Astrocyte (in vitro differentiated cells and primary cell): ENCODE data around the gene RNF125.

Experiments used
- EZH2 ChIP-seq: IDR thresholded peaks from 2 replicates; pipeline ENCODE4 v1.6.1; 2012; ENCODE audit warnings: mild to moderate bottlenecking, low read length, inconsistent platforms; ENCODE audit not compliant: insufficient read depth
- TF ChIP-seq, protein P1 (sequence below): IDR thresholded peaks from 2 replicates; pipeline ENCODE4 v1.5.1; 2011; ENCODE audit warnings: low read depth, mild to moderate bottlenecking, inconsistent platforms, low read length, moderate library complexity; ENCODE audit not compliant: insufficient read depth

DNA sequence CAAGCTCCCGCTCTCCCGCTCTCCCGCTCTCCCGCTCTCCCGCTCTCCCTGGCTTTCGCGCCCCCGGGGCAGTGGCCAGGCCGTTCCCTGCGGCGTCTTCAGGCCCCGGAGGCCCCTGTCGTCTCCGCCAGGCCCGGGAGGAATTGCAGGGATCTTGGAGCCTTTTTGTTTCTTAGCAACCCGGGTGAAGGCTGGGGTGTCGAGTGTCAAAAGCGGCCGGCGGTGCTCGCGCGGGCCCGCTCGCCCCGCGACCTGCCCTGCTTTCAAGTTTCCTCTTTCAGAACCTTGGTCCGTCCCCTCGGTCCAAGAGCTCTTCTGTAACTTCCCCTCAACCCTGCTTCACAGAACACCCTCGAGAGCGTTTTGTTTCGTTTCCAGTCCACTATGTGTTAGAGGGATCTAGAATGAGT, 74.5 kb downstream of the RNF125 start:
- TF ChIP-seq, protein P1, sequence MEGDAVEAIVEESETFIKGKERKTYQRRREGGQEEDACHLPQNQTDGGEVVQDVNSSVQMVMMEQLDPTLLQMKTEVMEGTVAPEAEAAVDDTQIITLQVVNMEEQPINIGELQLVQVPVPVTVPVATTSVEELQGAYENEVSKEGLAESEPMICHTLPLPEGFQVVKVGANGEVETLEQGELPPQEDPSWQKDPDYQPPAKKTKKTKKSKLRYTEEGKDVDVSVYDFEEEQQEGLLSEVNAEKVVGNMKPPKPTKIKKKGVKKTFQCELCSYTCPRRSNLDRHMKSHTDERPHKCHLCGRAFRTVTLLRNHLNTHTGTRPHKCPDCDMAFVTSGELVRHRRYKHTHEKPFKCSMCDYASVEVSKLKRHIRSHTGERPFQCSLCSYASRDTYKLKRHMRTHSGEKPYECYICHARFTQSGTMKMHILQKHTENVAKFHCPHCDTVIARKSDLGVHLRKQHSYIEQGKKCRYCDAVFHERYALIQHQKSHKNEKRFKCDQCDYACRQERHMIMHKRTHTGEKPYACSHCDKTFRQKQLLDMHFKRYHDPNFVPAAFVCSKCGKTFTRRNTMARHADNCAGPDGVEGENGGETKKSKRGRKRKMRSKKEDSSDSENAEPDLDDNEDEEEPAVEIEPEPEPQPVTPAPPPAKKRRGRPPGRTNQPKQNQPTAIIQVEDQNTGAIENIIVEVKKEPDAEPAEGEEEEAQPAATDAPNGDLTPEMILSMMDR: no peak
- TF ChIP-seq EZH2: no peak
